Endothelial cell of umbilical vein (primary cell): ENCODE measurements around the gene STX8. TPM values are rescaled to one million over a fixed set of nuclear protein-coding genes. Genes with fewer than 3 reads are reported as not detected.

ENCODE experiments used
- BruUV-seq: library from RNA; stranded (reverse); fragments of 400-500 nt; replicated peaks from 2 replicates; lab custom pipeline; 2021; lab: Mats Ljungman, UMichigan
- CTCF ChIA-PET: fragments of 300-600, 350-600 bp; sonication (Branson Sonifier 250); formaldehyde crosslinking; loops from one replicate; lab custom pipeline; 2021; ENCODE audit warnings: antibody characterized with exemption, inconsistent platforms; lab: Charles Lee
- POLR2A ChIA-PET: fragments of 300-600, 350-600 bp; sonication (Branson Sonifier 250); formaldehyde crosslinking; loops from one replicate; lab custom pipeline; 2021; ENCODE audit warnings: antibody characterized with exemption, inconsistent platforms; lab: Charles Lee
- DNase-seq: peaks from one replicate; pipeline ENCODE4 v3.0.0-alpha.2; 2011; ENCODE audit warnings: low read depth, low spot score
- FAIRE-seq: peaks from 2 replicates; lab custom pipeline; 2011; peaks lifted over from hg19 to GRCh38; lab: Jason Lieb, UNC
- H2AFZ ChIP-seq: 2 replicates; pipeline ENCODE4 v1.6.0; 2012; ENCODE audit warnings: low read depth, low read length, control low read depth, inconsistent platforms
- H3K27ac ChIP-seq: 2 replicates; pipeline ENCODE4 v1.5.1; 2011; ENCODE audit warnings: low read depth, mild to moderate bottlenecking, control low read depth, low read length, moderate library complexity; ENCODE audit not compliant: insufficient read depth
- H3K27me3 ChIP-seq, 2 experiments: 2 replicates each; pipeline versions ENCODE4 v1.6.0 to v1.6.1; 2011; ENCODE audit warnings: low read length in 2 of 2, mixed read lengths in 1 of 2; ENCODE audit not compliant: control insufficient read depth in 2 of 2, insufficient read depth in 2 of 2
- H3K36me3 ChIP-seq, 2 experiments: 2 replicates in 1 of 2; 3 replicates in 1 of 2; pipeline ENCODE4 v1.5.1; 2011; ENCODE audit warnings: low read length in 2 of 2, mild to moderate bottlenecking in 1 of 2, moderate library complexity in 1 of 2; ENCODE audit not compliant: control insufficient read depth in 2 of 2, insufficient read depth in 2 of 2; ENCODE audit errors: extremely low read depth in 1 of 2
- H3K4me1 ChIP-seq: 3 replicates; pipeline ENCODE4 v1.5.1; 2011; ENCODE audit warnings: mild to moderate bottlenecking, low read length; ENCODE audit not compliant: control insufficient read depth, insufficient read depth; ENCODE audit errors: extremely low read depth
- H3K4me2 ChIP-seq: 2 replicates; pipeline ENCODE4 v1.6.1; 2011; ENCODE audit warnings: low read length, control low read depth, mixed read lengths; ENCODE audit not compliant: insufficient read depth
- H3K4me3 ChIP-seq, 3 experiments: fragments of 200-600 bp in 1 of 3; sonication (generic), shearing (Covaris generic) in 1 of 3; replicated peaks in 1 of 3; 2 replicates each; pipeline ENCODE4 v1.5.1; 2011 to 2016; ENCODE audit warnings: control low read depth in 3 of 3, low read length in 3 of 3, mild to moderate bottlenecking in 2 of 3, inconsistent platforms in 1 of 3, low read depth in 1 of 3, moderate library complexity in 1 of 3; ENCODE audit not compliant: insufficient read depth in 1 of 3
- H3K79me2 ChIP-seq: 2 replicates; pipeline ENCODE4 v1.6.0; 2012; ENCODE audit warnings: low read length, inconsistent platforms; ENCODE audit not compliant: control insufficient read depth, insufficient read depth
- H3K9ac ChIP-seq: replicated peaks from 2 replicates; pipeline ENCODE3; 2011; ENCODE audit warnings: low read length, control low read depth; ENCODE audit not compliant: insufficient read depth; ENCODE audit errors: extremely low read depth
- H3K9me1 ChIP-seq: replicated peaks from 3 replicates; pipeline ENCODE4 v1.6.0; 2011; ENCODE audit warnings: mild to moderate bottlenecking, low read length; ENCODE audit not compliant: control insufficient read depth, insufficient read depth; ENCODE audit errors: extremely low read depth
- H3K9me3 ChIP-seq: replicated peaks from 2 replicates; pipeline ENCODE4 v1.5.1; 2012; ENCODE audit warnings: low read length, inconsistent platforms; ENCODE audit not compliant: control insufficient read depth, insufficient read depth
- H4K20me1 ChIP-seq: replicated peaks from 2 replicates; pipeline ENCODE3; 2011; ENCODE audit warnings: mild to moderate bottlenecking, low read length; ENCODE audit not compliant: control insufficient read depth, insufficient read depth; ENCODE audit errors: extremely low read depth
- EZH2 ChIP-seq: IDR thresholded peaks from 2 replicates; pipeline ENCODE4 v1.6.1; 2012; ENCODE audit warnings: borderline replicate concordance, low read depth, mild to moderate bottlenecking, moderate library complexity, low read length, inconsistent platforms; ENCODE audit not compliant: severe bottlenecking
- FOS ChIP-seq: IDR thresholded peaks from 2 replicates; pipeline ENCODE4 v1.6.1; 2011; ENCODE audit warnings: mild to moderate bottlenecking, low read length, moderate library complexity, borderline replicate concordance; ENCODE audit not compliant: insufficient read depth
- GATA2 ChIP-seq: IDR thresholded peaks from 2 replicates; pipeline ENCODE4 v1.7.0; 2011; ENCODE audit warnings: low read depth, mild to moderate bottlenecking, moderate library complexity, mixed read lengths, low read length; ENCODE audit not compliant: insufficient read length, insufficient read depth
- JUN ChIP-seq: IDR thresholded peaks from 2 replicates; pipeline ENCODE4 v1.6.1; 2011; ENCODE audit warnings: borderline replicate concordance, low read depth; ENCODE audit not compliant: insufficient read length, insufficient read depth
- MAX ChIP-seq: IDR thresholded peaks from 2 replicates; pipeline ENCODE4 v1.6.1; 2011; ENCODE audit not compliant: insufficient read depth, insufficient read length
- MYC ChIP-seq: IDR thresholded peaks from one replicate; pipeline ENCODE4 v1.6.1; 2011; ENCODE audit warnings: mild to moderate bottlenecking, low read depth, low read length
- POLR2A ChIP-seq: IDR thresholded peaks from 2 replicates; pipeline ENCODE4 v1.6.1; 2012; ENCODE audit warnings: low read depth, mild to moderate bottlenecking, control low read depth, low read length
- POLR2AphosphoS5 ChIP-seq: IDR thresholded peaks from 2 replicates; pipeline ENCODE4 v1.6.1; 2012; ENCODE audit warnings: low read depth, mild to moderate bottlenecking, control low read depth, low read length, moderate library complexity; ENCODE audit not compliant: insufficient read depth
- dilution Hi-C: fragments of 300-500 bp; cut with MboI; formaldehyde crosslinking; loops from one replicate; pipeline ENCODE4 v1.15.0; 2019; ENCODE audit warnings: low sequenced_read_pairs; ENCODE audit not compliant: extremely low pct_ligation_motif_present
- intact Hi-C: fragments of 100-400 bp; cut with micrococcal nuclease; formaldehyde crosslinking; loops from one replicate; pipeline ENCODE4 v1.10.0; 2022
- polyA plus RNA-seq, 4 experiments: library from polyadenylated mRNA; depleted of rRNA in 3 of 4; stranded (reverse) in 3 of 4; unstranded in 1 of 4; fragments of >200 nt; gene quantifications; 2 replicates each; pipeline versions ENCODE4 v1.2.1 to v1.2.3, GENCODE V29; 2011 to 2012; ENCODE audit warnings: missing spikeins in 1 of 4
- total RNA-seq: library from RNA; stranded (reverse); gene quantifications from 2 replicates; pipeline ENCODE4 v1.2.3, GENCODE V29; 2021
- TF ChIP-seq, protein P1 (sequence below), 2 donors: IDR thresholded peaks; 1 replicate in 1 of 2; 2 replicates in 1 of 2; pipeline ENCODE4 v1.5.1; 2011; ENCODE audit warnings: low read length in 2 of 2, mild to moderate bottlenecking in 2 of 2, moderate library complexity in 2 of 2, control low read depth in 1 of 2, inconsistent platforms in 1 of 2, low read depth in 1 of 2; ENCODE audit not compliant: insufficient read depth in 1 of 2; ENCODE audit errors: extremely low read depth in 1 of 2

Gene STX8
- total and polyA plus RNA-seq, 2 donors (not counting 3 experiments of a cell fraction or from before 2014, with no cell fraction given) = 25.9 to 67.3 TPM

DNA sequence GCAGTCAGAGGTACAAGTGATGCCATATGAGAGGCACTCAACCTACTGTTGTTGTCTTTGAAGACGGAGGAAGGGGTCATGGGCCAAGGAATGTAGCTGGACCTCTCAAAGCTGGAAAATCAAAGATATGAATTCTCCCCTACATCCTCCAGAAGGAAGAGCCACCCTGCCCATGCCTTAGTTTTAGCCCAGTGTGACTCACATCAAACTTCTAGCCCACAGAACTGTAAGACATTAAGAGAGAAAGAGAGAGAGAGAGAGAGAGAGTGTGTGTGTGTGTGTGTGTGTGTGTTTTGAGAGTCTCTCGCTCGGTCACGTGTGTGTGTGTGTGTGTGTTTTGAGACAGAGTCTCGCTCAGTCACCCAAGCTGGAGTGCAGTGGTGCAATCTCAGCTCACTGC is 87.1 kb downstream of the STX8 start:
- H2AFZ ChIP-seq = no peak overlapping the region
- no peaks in the 10 kb centered on the region for H3K9me1 ChIP-seq
- no peak overlapping the region for H3K9ac ChIP-seq
- H3K4me3 ChIP-seq = no peak overlapping the region
- dilution Hi-C loops = no loop called here
- DNase-seq (no peak), FAIRE-seq (no peak)
- no peak overlapping the region for H3K27ac ChIP-seq
- CTCF ChIA-PET = no interaction called here
- BruUV-seq = no TSS peak
- peaks cover 3% of the 10 kb centered on the region for H3K4me1 ChIP-seq
- no peak overlapping the region for H3K4me2 ChIP-seq
- H3K36me3 ChIP-seq = no peaks in the 10 kb centered on the region
- POLR2A ChIA-PET = interaction anchor here (0.7 kb wide), 1 partner anchor 82 kb away, joined by 6 read pairs; no protein-coding TSS in a partner anchor
- TF ChIP-seq FOS = no peak
- TF ChIP-seq GATA2 = no peak
- TF ChIP-seq JUN = no peak
- no peak for TF ChIP-seq POLR2A
- TF ChIP-seq MYC = no peak
- TF ChIP-seq POLR2AphosphoS5 = no peak
- TF ChIP-seq EZH2 = no peak
- TF ChIP-seq, protein P1, sequence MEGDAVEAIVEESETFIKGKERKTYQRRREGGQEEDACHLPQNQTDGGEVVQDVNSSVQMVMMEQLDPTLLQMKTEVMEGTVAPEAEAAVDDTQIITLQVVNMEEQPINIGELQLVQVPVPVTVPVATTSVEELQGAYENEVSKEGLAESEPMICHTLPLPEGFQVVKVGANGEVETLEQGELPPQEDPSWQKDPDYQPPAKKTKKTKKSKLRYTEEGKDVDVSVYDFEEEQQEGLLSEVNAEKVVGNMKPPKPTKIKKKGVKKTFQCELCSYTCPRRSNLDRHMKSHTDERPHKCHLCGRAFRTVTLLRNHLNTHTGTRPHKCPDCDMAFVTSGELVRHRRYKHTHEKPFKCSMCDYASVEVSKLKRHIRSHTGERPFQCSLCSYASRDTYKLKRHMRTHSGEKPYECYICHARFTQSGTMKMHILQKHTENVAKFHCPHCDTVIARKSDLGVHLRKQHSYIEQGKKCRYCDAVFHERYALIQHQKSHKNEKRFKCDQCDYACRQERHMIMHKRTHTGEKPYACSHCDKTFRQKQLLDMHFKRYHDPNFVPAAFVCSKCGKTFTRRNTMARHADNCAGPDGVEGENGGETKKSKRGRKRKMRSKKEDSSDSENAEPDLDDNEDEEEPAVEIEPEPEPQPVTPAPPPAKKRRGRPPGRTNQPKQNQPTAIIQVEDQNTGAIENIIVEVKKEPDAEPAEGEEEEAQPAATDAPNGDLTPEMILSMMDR (IDR thresholded peaks at IDR 0.05; ENCODE audit: extremely low read depth in 1 of 2, insufficient read depth in 1 of 2, low read depth in 1 of 2, low read length in 2 of 2) = no peak
- no peak for TF ChIP-seq MAX
- no peaks in the 10 kb centered on the region for H4K20me1 ChIP-seq
- no peaks in the 10 kb centered on the region for H3K79me2 ChIP-seq
- no peaks in the 10 kb centered on the region for H3K27me3 ChIP-seq
- intact Hi-C loops = no loop called here
- H3K9me3 ChIP-seq = no peaks in the 10 kb centered on the region
